Left lung (tissue), 10 donors: ENCODE results near the gene PIGA. TPM values are rescaled to one million over a fixed set of nuclear protein-coding genes. Genes with fewer than 3 reads are reported as not detected.
"Not testable (repeated sequence)": the region's sequence is repeated elsewhere in the genome, so short reads cannot be mapped to it uniquely, and the experiment has no call there.

Source experiments
- ATAC-seq: fragments of 200-7000 bp; cut with Tn5 transposase; one replicate; pipeline ENCODE4 v1.9.1; 2020; ENCODE audit warnings: moderate library complexity
- DNase-seq, 4 donors: peaks; one replicate each; pipeline ENCODE4 v3.0.0-alpha.2; 2013 to 2020
- H3K27ac ChIP-seq, 2 donors: fragments of 200-600 bp; sonication (generic) in 1 of 2; one replicate each; pipeline versions ENCODE4 v1.5.0 to v1.8.0; 2020 to 2021
- H3K27me3 ChIP-seq, 2 donors: fragments of 200-600 bp; sonication (generic) in 1 of 2; one replicate each; pipeline versions ENCODE4 v1.5.0 to v1.8.0; 2020 to 2021
- H3K36me3 ChIP-seq, 2 donors: fragments of 200-600 bp; sonication (generic) in 1 of 2; one replicate each; pipeline versions ENCODE4 v1.5.0 to v1.8.0; 2020 to 2021
- H3K4me1 ChIP-seq, 2 donors: fragments of 200-600 bp; one replicate each; pipeline ENCODE4 v1.8.0; 2021
- H3K4me3 ChIP-seq, 2 donors: fragments of 200-600 bp; sonication (generic) in 1 of 2; one replicate each; pipeline versions ENCODE4 v1.5.0 to v1.8.0; 2020 to 2021; ENCODE audit warnings: mild to moderate bottlenecking in 1 of 2
- H3K9me3 ChIP-seq, 2 donors: fragments of 200-600 bp; sonication (generic) in 1 of 2; one replicate each; pipeline versions ENCODE4 v1.5.0 to v1.8.0; 2020 to 2021
- intact Hi-C, 2 donors: fragments of 100-400 bp; cut with DNase I; formaldehyde crosslinking; loops; one replicate each; pipeline versions ENCODE4 v1.11.2 to v1.14.2; 2022
- polyA plus RNA-seq, 6 donors: library from polyadenylated mRNA; unstranded; fragments of 120-200 nt; gene quantifications; one replicate each; pipeline ENCODE4 v1.2.1, GENCODE V29; 2013; ENCODE audit not compliant: insufficient read length in 6 of 6
- total RNA-seq, 2 donors: library from RNA; stranded (reverse); fragmentation: NEBNext Ultra II Directional; extraction: Animal tissue kit (Norgen Biotek cat#: 25700); gene quantifications; one replicate each; pipeline ENCODE4 v1.2.1, GENCODE V29; 2021
- TF ChIP-seq, protein P1 (sequence below), 2 donors: fragments of 200-600 bp; sonication (generic) in 1 of 2; IDR thresholded peaks; one replicate each; pipeline versions ENCODE4 v1.5.0 to v1.8.0; 2021; ENCODE audit warnings: antibody characterized with exemption in 2 of 2
- donor health status: DM: no; HTN: yes; CAD: no.
- donor health status: DM: no; HTN: no; CAD: no.

The PIGA gene
- total and polyA plus RNA-seq, 8 donors: 21.8 to 103 (median 23.5) TPM

DNA sequence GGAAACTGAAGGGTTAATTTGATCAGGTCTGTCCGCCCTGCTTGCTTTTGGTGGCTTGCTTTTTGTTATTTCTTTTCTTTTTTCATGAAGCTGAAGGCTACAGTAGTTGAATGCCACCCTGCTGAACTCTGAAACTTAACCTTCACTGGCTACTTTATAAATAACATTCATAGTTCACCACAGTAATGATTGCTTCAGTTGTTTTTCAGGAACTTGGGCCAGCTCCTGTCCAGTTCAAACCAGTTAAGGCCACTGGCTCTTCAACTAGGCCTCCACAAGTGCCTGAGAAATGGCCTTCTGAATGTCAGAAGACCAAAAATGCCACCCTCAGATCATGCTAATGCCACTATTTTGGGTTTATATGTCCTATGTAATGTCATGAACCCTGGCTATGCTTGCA lies 57.7 kb downstream of the PIGA start:
- Histone ChIP-seq H3K4me1 (no peaks in the 10 kb centered on the region), H3K27me3 (no peaks in the 10 kb centered on the region), H3K9me3 (no peaks in the 10 kb centered on the region), H3K36me3 (no peaks in the 10 kb centered on the region), H3K4me3 (no peak overlapping the region), H3K27ac (no peak overlapping the region)
- DNase-seq (no peak), ATAC-seq (no peak)
- intact Hi-C loops: no loop called here
- TF ChIP-seq, protein P1, sequence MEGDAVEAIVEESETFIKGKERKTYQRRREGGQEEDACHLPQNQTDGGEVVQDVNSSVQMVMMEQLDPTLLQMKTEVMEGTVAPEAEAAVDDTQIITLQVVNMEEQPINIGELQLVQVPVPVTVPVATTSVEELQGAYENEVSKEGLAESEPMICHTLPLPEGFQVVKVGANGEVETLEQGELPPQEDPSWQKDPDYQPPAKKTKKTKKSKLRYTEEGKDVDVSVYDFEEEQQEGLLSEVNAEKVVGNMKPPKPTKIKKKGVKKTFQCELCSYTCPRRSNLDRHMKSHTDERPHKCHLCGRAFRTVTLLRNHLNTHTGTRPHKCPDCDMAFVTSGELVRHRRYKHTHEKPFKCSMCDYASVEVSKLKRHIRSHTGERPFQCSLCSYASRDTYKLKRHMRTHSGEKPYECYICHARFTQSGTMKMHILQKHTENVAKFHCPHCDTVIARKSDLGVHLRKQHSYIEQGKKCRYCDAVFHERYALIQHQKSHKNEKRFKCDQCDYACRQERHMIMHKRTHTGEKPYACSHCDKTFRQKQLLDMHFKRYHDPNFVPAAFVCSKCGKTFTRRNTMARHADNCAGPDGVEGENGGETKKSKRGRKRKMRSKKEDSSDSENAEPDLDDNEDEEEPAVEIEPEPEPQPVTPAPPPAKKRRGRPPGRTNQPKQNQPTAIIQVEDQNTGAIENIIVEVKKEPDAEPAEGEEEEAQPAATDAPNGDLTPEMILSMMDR (IDR thresholded peaks at IDR 0.05): no peak

DNA sequence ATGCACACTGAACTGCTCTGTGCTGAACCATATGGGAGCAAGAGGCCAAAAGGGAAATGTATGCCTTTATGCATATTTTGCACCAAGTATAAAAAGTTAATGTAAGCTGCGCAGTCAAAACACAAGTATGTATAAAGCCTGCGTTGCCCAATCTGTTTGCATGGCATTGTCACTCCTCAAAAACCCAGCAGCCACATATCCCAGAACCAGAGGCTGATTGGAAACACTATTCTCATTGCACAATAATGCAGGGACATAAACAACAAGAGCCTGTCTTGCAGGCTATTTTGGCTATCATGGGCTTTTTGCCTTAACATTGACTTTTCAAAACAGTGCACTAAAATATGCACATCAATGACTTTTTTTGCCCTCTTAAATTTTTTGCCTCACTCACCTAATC lies 60.4 kb downstream of the PIGA start:
- intact Hi-C loops: no loop called here
- no peak for ATAC-seq
- Histone ChIP-seq H3K4me1 (no peaks in the 10 kb centered on the region), H3K9me3 (no peaks in the 10 kb centered on the region), H3K4me3 (no peak overlapping the region), H3K36me3 (no peaks in the 10 kb centered on the region), H3K27ac (no peak overlapping the region), H3K27me3 (no peaks in the 10 kb centered on the region)
- TF ChIP-seq, protein P1 (IDR thresholded peaks at IDR 0.05): no peak
- peak in 1 of 4 donors; percentile 3 for DNase-seq

DNA sequence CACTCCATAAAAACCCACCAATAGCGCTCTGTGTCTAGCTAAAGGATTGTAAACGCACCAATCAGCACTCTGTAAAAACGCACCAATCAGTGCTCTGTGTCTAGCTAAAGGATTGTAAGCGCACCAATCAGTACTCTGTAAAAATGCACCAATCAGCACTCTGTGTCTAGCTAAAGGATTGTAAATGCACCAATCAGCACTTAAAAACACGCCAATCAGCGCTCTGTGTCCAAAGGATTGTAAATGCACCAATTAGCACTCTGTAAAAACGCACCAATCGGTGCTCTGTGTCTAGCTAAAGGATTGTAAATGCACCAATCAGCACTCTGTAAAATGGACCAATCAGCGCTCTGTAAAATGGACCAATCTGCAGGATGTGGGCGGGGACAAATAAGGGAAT lies 62.0 kb downstream of the PIGA start:
- H3K9me3 ChIP-seq, ATAC-seq, intact Hi-C loops, H3K27ac ChIP-seq, H3K36me3 ChIP-seq, H3K4me3 ChIP-seq, H3K27me3 ChIP-seq, H3K4me1 ChIP-seq, DNase-seq: not testable (repeated sequence)

DNA sequence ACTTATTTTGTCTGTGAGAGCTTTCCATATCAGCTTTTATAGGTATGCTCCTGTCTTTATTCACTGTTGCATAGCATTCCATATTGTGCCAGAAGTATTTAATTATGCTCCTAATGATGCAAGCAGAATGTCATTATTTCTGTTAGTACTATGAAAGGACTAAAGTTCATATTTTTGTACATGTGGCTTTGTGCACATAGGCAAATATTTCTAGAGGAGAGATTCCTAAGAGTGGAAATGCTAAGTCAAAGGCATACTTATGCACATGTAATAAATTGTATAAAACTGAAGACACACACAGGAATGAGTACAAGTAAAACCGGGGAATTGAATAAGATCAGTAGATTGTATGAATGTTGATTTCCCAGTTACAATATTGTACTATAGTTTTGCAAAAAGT lies 63.6 kb downstream of the PIGA start:
- intact Hi-C loops: no loop called here
- Histone ChIP-seq H3K27ac (no peak overlapping the region), H3K4me1 (no peaks in the 10 kb centered on the region), H3K27me3 (no peaks in the 10 kb centered on the region), H3K4me3 (no peak overlapping the region), H3K36me3 (no peaks in the 10 kb centered on the region), H3K9me3 (no peaks in the 10 kb centered on the region)
- no peak for DNase-seq
- TF ChIP-seq, protein P1 (IDR thresholded peaks at IDR 0.05): no peak
- no peak for ATAC-seq

DNA sequence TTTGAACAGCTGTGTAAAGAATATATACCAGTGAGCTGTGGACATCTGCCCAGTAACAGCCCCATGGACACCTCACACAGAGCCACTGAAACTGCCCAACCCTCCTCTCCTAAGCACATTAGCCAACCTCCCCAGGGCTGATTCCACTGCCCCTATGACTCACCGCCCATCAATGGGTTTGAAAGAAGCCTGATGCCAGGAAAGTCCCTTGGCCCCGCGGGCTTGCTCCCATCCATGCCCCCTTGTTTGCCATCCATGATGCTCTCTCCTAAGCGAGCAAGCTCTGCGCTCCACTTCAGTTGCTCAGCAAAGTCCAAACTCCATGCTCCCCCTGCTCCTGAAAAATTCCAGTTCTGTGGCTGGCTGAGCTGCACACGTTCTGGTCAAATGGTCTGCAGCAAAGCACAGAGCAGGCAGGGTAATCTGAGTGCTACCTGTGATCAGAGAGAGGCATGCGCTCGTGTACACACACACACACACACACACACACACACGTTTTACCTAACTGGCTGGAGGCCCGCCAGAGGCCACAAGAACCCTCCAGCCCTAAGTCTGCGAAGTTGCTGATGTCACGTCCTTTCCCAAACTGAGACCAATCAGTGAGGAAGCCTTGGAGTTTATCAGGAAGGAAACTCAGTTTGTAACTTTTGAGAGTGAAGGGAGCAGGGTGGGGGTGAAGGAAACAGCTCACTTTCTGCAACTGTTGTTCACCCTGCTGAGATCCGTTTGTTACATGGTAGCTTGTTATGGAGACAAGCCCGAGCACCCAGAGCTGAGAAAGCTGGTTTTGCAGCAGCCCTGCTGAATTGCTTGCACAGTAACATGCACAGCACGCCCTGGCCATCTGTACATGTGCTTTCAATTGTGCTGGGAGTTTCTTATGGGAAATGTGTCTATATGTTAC lies 65.5 kb downstream of the PIGA start, which contains the start of gene ASB9:
Gene ASB9 (minus strand): TSS at position 466 of the 904 bp plus-strand sequence. CDS start 209 bp downstream, at position 257.
- no peaks in the 10 kb centered on the region for H3K9me3 ChIP-seq
- H3K36me3 ChIP-seq: no peaks in the 10 kb centered on the region
- TF ChIP-seq, protein P1 (IDR thresholded peaks at IDR 0.05): no peak
- no peak within 1 kb of the TSS for H3K4me3 ChIP-seq
- ATAC-seq (peak; percentile 95), DNase-seq (peak in 3 of 4 donors; percentile 5 to 68 (median 60))
- peak within 1 kb of the TSS; percentile 46 to 59 for H3K27ac ChIP-seq
- intact Hi-C loops: no loop called here
- no peaks in the 10 kb centered on the region for H3K27me3 ChIP-seq
- no peaks in the 10 kb centered on the region for H3K4me1 ChIP-seq

Other genes starting within 250 kb of the PIGA start
- gene ASB9, start 65.4 kb downstream of the PIGA start, total RNA-seq: 1 to 10 TPM; 2.7 to 4.3 TPM
- gene ASB9, start 65.4 kb downstream of the PIGA start, polyA plus RNA-seq: 10 to 100 TPM in 5 of 6 donors, 1 to 10 TPM in 1; 9.8 to 12.2 (median 10.6) TPM
- under 1 TPM; 0.13 to 0.17 TPM for gene ASB11, start 19.9 kb downstream of the PIGA start, total RNA-seq
- under 1 TPM; 0.17 to 0.44 (median 0.30) TPM for gene ASB11, start 19.9 kb downstream of the PIGA start, polyA plus RNA-seq
- 10 to 100 TPM in 1 of 2 donors, 1 to 10 TPM in 1; 6.2 to 20.1 TPM for gene VEGFD, start 48.9 kb upstream of the PIGA start, total RNA-seq
- 10 to 100 TPM; 39.9 to 68.4 (median 51.2) TPM for gene VEGFD, start 48.9 kb upstream of the PIGA start, polyA plus RNA-seq
- gene PIR, start 157.8 kb upstream of the PIGA start, total RNA-seq: 10 to 100 TPM; 16.5 to 32.7 TPM
- 10 to 100 TPM in 3 of 6 donors, 1 to 10 TPM in 3; 8.0 to 12.0 (median 9.5) TPM for gene PIR, start 157.8 kb upstream of the PIGA start, polyA plus RNA-seq
- gene BMX, start 165.3 kb upstream of the PIGA start, total RNA-seq: 1 to 10 TPM; 2.6 to 3.8 TPM
- gene BMX, start 165.3 kb upstream of the PIGA start, polyA plus RNA-seq: 1 to 10 TPM; 1.5 to 5.8 (median 2.3) TPM